SU-DHL-6 (cell line): Measurements from ENCODE around the gene SCN3B.

Experiments
- H2AFZ ChIP-seq: fragments of 200-600 bp; sonication (generic); 2 replicates; pipeline ENCODE4 v1.6.1; 2014; ENCODE audit warnings: low read depth, mild to moderate bottlenecking, moderate library complexity, mixed read lengths, antibody characterized with exemption, low read length; ENCODE audit not compliant: severe bottlenecking
- H3F3A ChIP-seq: fragments of 200-600 bp; shearing (Covaris generic); 2 replicates; pipeline ENCODE4 v1.6.0; 2016; ENCODE audit warnings: antibody characterized with exemption, mild to moderate bottlenecking; ENCODE audit not compliant: insufficient read depth
- H3K27ac ChIP-seq: fragments of 200-600 bp; sonication (generic); 2 replicates; pipeline ENCODE4 v1.5.1; 2016; ENCODE audit warnings: low read depth, mild to moderate bottlenecking, low read length, moderate library complexity, mixed read lengths
- H3K27me3 ChIP-seq: fragments of 200-600 bp; sonication (generic), shearing (Covaris generic); 2 replicates; pipeline ENCODE4 v1.6.0; 2014; ENCODE audit warnings: mild to moderate bottlenecking, low read length
- H3K36me3 ChIP-seq: fragments of 200-600 bp; sonication (generic); 2 replicates; pipeline ENCODE4 v1.6.1; 2014; ENCODE audit warnings: mild to moderate bottlenecking, low read length, mixed read lengths
- H3K4me2 ChIP-seq: fragments of 300-600, 200-600 bp; shearing (Covaris generic), sonication (generic); 2 replicates; pipeline ENCODE4 v1.6.0; 2014; ENCODE audit warnings: low read length, low read depth, mild to moderate bottlenecking; ENCODE audit not compliant: poor library complexity, severe bottlenecking
- H3K4me3 ChIP-seq: fragments of 200-600 bp; sonication (generic); 2 replicates; pipeline ENCODE4 v1.5.1; 2014; ENCODE audit warnings: antibody characterized with exemption, low read length, mild to moderate bottlenecking, mixed read lengths; ENCODE audit not compliant: insufficient read depth, poor library complexity, severe bottlenecking
- H3K79me2 ChIP-seq: fragments of 200-600 bp; sonication (generic); 2 replicates; pipeline ENCODE4 v1.6.1; 2014; ENCODE audit warnings: mild to moderate bottlenecking, low read length, moderate library complexity; ENCODE audit not compliant: insufficient read depth
- H3K9ac ChIP-seq: fragments of 200-600 bp; sonication (generic); 2 replicates; pipeline ENCODE4 v1.7.0; 2014; ENCODE audit warnings: mild to moderate bottlenecking, low read length
- H3K9me2 ChIP-seq: fragments of 200-600 bp; sonication (generic); replicated peaks from 2 replicates; pipeline ENCODE4 v1.6.1; 2014; ENCODE audit warnings: low read length; ENCODE audit not compliant: insufficient read depth
- H3K9me3 ChIP-seq: fragments of 200-600 bp; sonication (generic); 2 replicates; pipeline ENCODE4 v1.6.1; 2014; ENCODE audit warnings: low read length, mixed read lengths; ENCODE audit not compliant: insufficient read depth
- H4K20me1 ChIP-seq: fragments of 200-600 bp; sonication (generic); 2 replicates; pipeline ENCODE4 v1.6.1; 2014; ENCODE audit warnings: low read depth, mild to moderate bottlenecking, antibody characterized with exemption, low read length, moderate library complexity, mixed read lengths
- EZH2phosphoT487 ChIP-seq: fragments of 200-600 bp; sonication (generic), shearing (Covaris generic); conservative IDR thresholded peaks from 2 replicates; pipeline ENCODE4 v1.6.1; 2018; ENCODE audit warnings: mild to moderate bottlenecking, antibody characterized with exemption, low read length, moderate library complexity, mixed read lengths
- TF ChIP-seq, protein P1 (sequence below): fragments of 200-600 bp; sonication (generic); IDR thresholded peaks from one replicate; pipeline ENCODE4 v1.5.1; 2017; ENCODE audit warnings: antibody characterized with exemption, mild to moderate bottlenecking, low read length, moderate library complexity; ENCODE audit not compliant: insufficient read depth, poor library complexity, severe bottlenecking

The SCN3B gene

DNA sequence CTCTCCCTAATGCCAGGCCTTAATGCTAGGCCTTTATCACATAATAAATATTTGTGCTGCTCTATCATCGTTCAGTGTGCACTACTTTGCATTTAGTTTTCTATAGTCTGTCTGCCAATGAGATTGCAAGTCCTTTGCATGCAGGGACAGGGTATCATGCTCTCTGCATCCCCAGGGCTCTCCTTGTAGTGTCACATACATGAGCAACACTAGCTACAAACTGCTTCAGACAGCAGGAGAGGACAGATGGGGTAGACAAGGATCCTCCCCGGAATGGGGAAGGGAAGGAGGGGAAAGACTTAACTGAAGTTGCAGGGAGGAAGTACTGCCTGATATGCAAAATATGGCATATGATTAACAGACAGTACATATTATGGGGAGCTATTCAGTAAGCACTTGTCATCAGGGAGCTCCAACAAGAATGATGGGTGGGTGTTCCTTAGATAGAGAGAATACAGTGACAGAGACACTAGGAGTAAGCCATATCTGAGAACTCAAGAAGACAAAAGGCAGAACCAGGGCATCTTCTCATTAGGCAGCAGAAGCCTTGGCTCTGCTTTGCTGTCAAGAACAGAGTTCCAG, 44.2 kb upstream of the SCN3B start:
- H2AFZ ChIP-seq = no peak overlapping the region
- H4K20me1 ChIP-seq = no peaks in the 10 kb centered on the region
- H3K27ac ChIP-seq = no peak overlapping the region
- H3K9me3 ChIP-seq = no peaks in the 10 kb centered on the region
- H3F3A ChIP-seq = no peaks in the 10 kb centered on the region
- TF ChIP-seq, protein P1, sequence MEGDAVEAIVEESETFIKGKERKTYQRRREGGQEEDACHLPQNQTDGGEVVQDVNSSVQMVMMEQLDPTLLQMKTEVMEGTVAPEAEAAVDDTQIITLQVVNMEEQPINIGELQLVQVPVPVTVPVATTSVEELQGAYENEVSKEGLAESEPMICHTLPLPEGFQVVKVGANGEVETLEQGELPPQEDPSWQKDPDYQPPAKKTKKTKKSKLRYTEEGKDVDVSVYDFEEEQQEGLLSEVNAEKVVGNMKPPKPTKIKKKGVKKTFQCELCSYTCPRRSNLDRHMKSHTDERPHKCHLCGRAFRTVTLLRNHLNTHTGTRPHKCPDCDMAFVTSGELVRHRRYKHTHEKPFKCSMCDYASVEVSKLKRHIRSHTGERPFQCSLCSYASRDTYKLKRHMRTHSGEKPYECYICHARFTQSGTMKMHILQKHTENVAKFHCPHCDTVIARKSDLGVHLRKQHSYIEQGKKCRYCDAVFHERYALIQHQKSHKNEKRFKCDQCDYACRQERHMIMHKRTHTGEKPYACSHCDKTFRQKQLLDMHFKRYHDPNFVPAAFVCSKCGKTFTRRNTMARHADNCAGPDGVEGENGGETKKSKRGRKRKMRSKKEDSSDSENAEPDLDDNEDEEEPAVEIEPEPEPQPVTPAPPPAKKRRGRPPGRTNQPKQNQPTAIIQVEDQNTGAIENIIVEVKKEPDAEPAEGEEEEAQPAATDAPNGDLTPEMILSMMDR = no peak
- TF ChIP-seq EZH2phosphoT487 = no peak
- no peak overlapping the region for H3K4me2 ChIP-seq
- H3K27me3 ChIP-seq = no peaks in the 10 kb centered on the region
- no peak overlapping the region for H3K9ac ChIP-seq
- no peaks in the 10 kb centered on the region for H3K79me2 ChIP-seq
- H3K36me3 ChIP-seq = no peaks in the 10 kb centered on the region
- H3K4me3 ChIP-seq = no peak overlapping the region
- H3K9me2 ChIP-seq = no peaks in the 10 kb centered on the region

DNA sequence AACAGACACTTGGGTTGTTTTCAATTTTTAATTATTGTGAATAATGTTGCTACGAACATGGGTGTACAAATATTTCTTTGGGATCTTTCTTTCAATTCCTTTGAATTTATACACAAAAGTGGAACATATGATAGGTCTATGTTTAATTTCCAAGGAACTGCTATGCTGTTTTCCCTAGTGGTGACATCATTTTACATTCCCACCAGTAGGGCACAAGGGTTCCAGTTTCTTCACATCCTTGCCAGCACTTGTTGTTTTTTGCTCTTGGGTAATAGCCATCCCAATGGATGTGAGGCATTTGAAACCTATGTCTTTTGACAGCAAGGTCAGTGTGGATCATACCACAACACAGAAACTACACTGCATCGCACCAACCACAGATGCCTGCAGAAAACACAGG, 41.8 kb upstream of the SCN3B start:
- Histone ChIP-seq H3K9ac (no peak overlapping the region), H3K79me2 (no peaks in the 10 kb centered on the region), H3K27me3 (no peaks in the 10 kb centered on the region), H2AFZ (no peak overlapping the region), H3K27ac (no peak overlapping the region), H3K9me2 (no peaks in the 10 kb centered on the region), H3K4me2 (no peak overlapping the region), H4K20me1 (no peaks in the 10 kb centered on the region), H3K4me3 (no peak overlapping the region), H3F3A (no peaks in the 10 kb centered on the region), H3K36me3 (no peaks in the 10 kb centered on the region), H3K9me3 (no peaks in the 10 kb centered on the region)
- TF ChIP-seq, protein P1 = no peak
- TF ChIP-seq EZH2phosphoT487 = no peak

DNA sequence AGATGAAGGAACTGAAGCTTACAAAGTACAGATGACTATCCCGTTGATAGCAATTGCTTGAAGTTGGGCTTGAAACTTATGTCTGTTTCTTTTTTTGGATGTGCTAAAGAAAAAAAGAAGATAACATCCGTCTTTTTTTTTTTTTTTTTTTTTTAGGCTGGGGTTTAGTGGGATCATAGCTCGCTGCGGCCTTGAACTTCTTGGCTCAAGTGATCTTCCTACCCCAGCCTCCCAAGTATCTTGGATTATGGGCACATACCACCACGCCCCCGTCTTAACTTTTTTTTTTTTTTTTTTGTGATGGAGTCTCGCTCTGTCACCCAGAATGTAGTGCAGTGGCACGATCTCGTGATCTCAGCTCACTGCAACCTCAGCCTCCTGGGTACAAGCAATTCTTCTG, 40.8 kb upstream of the SCN3B start:
- no peaks in the 10 kb centered on the region for H3K9me2 ChIP-seq
- H3K79me2 ChIP-seq = no peaks in the 10 kb centered on the region
- no peak overlapping the region for H3K4me3 ChIP-seq
- TF ChIP-seq EZH2phosphoT487 = no peak
- TF ChIP-seq, protein P1 = no peak
- no peak overlapping the region for H3K9ac ChIP-seq
- no peak overlapping the region for H3K27ac ChIP-seq
- H3K4me2 ChIP-seq = no peak overlapping the region
- no peaks in the 10 kb centered on the region for H3F3A ChIP-seq
- H3K27me3 ChIP-seq = no peaks in the 10 kb centered on the region
- H4K20me1 ChIP-seq = no peaks in the 10 kb centered on the region
- H3K9me3 ChIP-seq = no peaks in the 10 kb centered on the region
- H3K36me3 ChIP-seq = no peaks in the 10 kb centered on the region
- no peak overlapping the region for H2AFZ ChIP-seq
